Measurements from ENCODE around the gene MED12L. TPM values are rescaled to one million over a fixed set of nuclear protein-coding genes. Genes with fewer than 3 reads are reported as not detected.

The MED12L gene
- total RNA-seq, 1 experiment from 2014 or later: not detected

DNA sequence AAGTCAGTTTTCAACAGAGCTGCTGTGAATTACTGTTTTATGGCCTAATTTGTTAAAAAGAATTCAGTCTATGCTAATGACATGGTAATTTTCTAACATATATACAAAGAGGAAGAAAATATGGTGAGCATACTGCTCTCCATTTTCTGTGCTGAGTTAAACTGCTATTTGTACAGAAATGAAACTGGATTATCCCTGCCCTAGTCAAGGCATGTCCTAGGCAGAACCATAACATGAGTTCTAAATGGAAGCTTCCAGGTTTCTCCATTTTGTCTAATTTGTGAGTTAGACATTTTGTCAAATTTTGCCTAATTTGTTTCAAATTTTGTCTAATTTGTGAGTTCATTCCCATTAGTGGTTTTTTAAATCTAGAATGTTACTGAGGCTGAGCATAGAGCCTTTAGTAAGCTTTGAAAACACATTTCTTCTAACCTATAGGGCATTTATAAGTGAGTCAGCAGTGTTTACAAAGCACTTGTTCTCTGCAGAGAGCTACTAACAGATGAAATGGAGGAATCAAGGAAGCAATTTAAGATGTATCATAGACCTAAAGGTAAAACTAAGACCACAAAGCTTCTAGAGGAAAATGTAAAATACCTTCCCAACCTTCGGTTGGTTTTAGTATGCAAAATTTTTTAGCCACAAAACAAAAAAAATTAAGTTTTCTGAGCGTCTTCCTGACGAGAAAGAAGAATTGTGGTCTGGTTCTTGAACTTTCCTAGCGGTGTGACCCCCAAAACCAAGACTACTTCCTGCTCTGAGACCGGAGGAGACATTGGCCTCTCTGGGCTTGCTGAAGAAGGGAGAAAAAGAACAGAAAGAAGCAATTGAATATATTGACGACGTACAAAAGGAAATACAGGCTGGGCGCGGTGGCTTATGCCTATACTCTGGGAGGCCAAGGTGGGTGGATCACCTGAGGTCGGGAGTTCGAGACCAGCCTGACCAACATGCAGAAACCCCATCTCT lies 183.1 kb downstream of the MED12L start:
- in situ Hi-C loops (cut with HindIII; ENCODE audit: low sequenced_read_pairs): no loop called here
- DNase-seq (ENCODE audit: low spot score): no peak

DNA sequence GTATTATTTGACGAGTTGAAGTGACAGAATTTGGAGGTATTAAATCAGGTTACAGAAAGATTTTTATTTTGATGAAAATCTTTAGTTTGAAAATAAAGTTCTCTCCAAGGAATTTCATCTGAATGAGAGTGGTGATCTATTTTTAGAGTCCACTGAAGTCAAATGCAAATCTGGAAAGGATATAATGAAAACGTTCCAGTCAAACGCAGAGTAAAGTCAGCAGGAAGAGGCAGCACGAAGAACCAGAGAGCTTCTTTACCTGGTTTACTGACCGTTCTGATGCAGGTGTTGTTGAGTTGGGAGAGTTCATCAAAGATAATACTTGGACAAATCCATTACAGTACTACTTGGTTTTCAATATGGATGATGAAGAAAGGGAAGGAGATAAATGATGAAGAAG lies 184.2 kb downstream of the MED12L start:
- in situ Hi-C loops (cut with HindIII; ENCODE audit: low sequenced_read_pairs): no loop called here

DNA sequence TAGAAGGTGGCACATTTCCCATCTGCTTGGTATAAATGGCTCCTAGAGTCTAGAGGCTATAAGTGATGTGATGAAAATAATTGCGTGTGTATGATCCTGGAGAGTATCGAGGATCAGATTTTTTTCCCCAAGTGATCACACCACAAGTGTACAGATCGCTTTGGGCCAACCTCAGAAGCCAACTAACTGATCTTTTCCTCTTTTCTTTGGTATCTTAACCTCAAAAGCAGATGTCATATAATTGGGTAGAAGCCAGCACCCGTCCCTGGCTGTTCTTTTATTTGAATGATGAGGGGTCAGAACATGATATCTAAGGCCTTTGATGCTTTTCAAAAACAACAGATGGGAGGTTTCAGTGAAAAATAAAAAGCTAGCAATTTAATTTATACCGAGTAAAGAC lies 189.6 kb downstream of the MED12L start:
- in situ Hi-C loops (cut with HindIII; ENCODE audit: low sequenced_read_pairs): no loop called here
- no peak for DNase-seq (ENCODE audit: low spot score)

More for the DNA sequence above, 184.2 kb downstream of the MED12L start:
- DNase-seq (ENCODE audit: low spot score): no peak

DNA sequence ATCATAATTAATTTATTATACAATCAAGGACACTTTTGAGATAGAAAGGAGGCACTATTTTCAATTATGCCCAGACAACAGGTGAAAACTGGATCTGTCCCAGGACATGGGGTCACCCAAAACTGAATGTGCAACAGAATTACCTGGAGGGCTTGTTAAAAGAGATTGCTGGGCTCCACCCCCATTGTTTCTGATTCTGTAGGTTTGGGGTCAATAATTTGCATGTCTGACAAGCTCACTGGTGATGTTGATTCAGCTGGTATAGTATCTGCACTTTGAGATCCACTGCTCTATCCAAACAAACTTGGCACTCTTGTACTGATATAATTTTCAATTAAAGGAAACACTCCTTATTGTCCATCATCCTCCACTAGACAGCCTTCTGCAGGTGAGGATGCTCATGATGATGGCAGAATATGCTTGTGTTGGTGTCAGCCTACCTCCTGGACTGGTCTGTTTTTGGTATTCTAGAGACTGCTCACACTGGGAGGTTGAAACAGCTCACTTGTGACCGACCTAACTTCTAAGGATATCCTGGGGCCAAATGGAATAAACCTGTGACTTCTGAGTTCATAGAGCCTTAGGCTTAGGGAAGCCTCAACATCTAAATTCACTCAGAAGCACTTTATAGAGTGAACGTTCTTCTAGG lies 190.7 kb downstream of the MED12L start:
- in situ Hi-C loops (cut with HindIII; ENCODE audit: low sequenced_read_pairs): no loop called here

DNA sequence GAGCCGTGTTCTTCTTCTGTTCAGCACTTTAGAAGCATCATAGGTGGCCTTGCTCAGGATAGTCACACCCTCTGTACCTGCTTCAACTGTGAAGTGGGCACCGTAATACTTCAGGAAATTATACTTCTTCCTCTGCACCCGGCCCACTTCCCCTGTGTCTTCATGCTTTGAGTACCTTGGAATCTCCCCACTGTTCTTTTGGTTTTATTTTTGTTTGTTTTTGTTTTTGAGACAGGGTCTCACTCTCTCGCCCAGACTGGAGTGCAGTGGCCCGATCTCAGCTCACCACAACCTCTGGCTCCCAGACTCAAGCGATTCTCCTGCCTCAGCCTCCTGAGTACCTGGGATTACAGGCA lies 191.2 kb downstream of the MED12L start:
- no peak for DNase-seq (ENCODE audit: low spot score)
- in situ Hi-C loops (cut with HindIII; ENCODE audit: low sequenced_read_pairs): no loop called here

More for the DNA sequence above, 190.7 kb downstream of the MED12L start:
- no peak for DNase-seq (ENCODE audit: low spot score)

DNA sequence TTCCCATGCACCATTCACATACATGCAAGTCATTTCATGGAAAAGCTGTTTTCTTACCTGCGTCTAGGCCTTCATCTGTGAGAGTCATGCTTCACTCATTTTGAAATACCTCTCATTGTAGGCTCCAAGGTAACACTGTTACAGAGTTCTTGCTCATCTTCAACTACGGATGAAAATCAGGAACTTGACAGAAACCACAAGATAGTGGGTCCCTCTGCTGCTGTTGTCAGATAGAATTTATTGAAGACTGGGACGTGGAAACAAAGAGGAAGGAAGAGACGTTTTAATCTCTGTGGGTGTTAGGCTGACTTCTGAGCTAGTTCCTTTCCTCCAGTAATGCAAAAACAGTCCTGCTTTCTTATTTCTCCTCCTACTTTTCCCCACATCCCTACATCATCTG lies 192.8 kb downstream of the MED12L start, which contains the start of gene P2RY14:
P2RY14 (minus strand) TSS at position 313 of the 400 bp plus-strand sequence. CDS start 64,226 bp downstream, outside the sequence.
- in situ Hi-C loops (cut with HindIII; ENCODE audit: low sequenced_read_pairs): no loop called here
- no peak for DNase-seq (ENCODE audit: low spot score)

DNA sequence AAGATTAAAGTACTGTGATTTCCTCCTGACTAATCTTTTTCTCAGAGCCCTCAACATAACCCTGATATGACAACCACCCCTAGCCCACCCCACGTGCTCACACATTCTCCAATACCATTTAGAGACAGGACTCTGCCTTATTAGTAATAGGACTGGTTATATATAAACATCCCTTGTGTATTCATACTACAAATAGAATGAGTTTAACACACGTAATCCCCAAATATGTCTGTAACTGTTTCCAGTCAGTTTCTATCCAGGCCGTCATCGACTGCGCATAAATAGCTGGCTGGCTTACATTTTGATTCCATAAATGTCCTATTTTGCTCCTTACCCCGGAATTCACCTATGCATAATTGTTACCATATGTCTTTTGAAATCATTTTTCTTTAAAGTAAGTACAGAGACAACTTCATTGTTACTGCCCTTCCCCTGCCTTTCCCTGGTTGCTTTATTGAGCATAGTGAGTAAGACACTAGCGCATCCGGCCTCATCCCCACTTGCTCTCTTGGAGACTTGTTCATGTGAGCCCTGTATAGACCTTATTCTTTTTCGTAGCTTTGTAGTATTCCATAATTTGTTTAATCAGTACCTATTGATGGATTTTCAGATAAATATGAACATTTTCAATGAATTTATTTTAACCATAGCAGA lies 196.3 kb downstream of the MED12L start:
- no peak for DNase-seq (ENCODE audit: low spot score)
- in situ Hi-C loops (cut with HindIII; ENCODE audit: low sequenced_read_pairs): no loop called here

DNA sequence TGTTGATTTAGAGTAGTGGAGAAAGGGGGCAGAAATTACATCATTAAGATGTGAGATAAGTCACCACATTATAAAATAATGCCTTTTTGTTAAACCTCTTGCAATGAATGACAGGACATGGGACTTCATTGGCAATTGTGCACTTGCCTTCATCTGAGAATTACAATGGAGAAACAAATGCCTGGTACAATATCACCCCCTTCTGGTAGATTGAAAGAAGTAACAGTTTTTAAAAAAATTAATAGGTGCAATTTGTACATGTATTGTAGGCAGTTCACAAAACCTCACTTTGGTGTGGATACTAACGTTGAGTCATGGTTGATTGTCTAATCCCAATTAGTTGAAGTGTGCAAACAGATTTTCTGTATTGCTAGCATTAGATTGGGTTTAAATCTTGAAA lies 197.5 kb downstream of the MED12L start:
- in situ Hi-C loops (cut with HindIII; ENCODE audit: low sequenced_read_pairs): no loop called here
- DNase-seq (ENCODE audit: low spot score): peak; percentile 61

DNA sequence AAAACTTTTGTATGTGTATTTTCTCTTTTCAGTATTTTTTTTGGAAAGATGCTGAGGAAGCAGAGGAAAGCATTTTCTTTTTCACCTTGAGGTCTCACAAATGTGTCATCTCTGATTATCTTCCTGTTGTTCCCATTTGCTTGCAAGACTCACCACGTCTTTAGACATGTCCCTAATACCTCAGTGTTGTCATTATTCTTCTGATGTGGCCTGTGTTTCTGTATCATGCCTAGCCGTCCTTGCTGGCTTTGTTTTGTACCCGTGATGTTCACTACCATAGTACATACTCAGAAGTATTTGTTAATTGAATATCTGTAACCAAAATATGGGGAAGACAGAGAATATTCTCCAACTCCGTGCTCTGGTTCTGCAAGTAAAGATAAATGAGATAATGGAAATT lies 197.9 kb downstream of the MED12L start:
- DNase-seq (ENCODE audit: low spot score): no peak

DNA sequence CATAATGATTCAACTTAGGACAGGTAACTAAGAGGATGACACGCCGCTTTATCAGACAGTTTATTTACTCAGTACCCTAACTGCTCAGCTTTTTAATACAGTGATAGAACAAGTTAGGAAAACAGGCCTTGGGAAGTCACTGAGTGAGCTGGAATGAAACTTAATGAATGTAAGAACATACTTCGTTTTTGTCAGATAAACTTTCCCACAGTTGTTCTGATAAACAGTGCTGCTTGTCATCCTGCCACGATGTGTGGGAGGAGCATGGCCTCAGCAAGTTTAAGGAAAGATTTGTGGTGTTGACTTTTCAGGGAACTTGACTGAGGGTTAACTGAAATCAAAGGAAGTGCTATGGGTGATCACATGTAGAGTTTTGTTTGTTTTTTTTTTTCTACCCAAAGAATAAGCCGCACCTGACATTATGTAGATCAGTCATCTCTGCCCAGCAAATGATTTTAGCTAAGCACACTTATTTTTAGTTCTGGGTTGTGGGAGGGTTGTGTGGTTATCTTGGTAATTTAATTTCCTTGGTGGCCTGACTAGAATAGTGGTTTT lies 198.5 kb downstream of the MED12L start:
- in situ Hi-C loops (cut with HindIII; ENCODE audit: low sequenced_read_pairs): no loop called here
- DNase-seq (ENCODE audit: low spot score): no peak

More for the DNA sequence above, 197.9 kb downstream of the MED12L start:
- in situ Hi-C loops (cut with HindIII; ENCODE audit: low sequenced_read_pairs): no loop called here

DNA sequence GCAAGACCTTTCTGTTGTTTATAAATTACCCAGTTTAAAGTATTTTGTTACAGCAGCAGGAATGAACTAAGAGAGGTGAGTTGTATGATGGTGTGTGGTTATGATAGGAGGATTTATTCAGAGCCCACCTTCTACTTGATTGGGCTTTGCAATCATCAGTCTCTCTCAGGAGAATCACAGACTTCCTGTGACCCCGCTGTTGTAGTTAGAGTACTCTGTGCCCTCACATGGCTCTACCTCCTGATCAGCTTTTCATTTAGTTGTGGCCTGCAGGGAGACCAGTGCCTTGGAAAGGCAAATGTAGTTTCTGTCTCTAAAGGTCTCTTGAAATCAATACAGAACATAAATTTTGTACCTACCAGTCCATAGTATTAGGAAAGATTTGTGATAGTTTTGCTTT lies 200.5 kb downstream of the MED12L start:
- DNase-seq (ENCODE audit: low spot score): no peak
- in situ Hi-C loops (cut with HindIII; ENCODE audit: low sequenced_read_pairs): no loop called here

DNA sequence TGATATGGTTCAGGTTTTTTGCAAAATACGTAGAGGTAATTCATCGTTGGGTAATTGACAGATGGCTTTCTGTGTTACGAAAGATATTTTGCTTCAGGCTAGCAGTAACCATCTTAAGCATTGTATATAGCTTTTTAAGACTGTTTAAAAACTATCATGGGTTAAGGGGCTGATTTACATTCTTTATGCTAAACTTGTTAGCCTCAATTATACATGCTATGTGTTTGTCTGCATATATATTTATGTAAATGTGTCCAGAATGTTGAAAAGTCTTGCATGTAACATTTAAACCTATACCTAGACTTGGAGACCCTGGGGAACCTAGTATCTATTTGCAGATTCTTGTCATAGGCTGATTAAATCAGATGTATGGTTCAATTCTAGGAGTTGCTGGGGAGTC lies 204.0 kb downstream of the MED12L start:
- in situ Hi-C loops (cut with HindIII; ENCODE audit: low sequenced_read_pairs): no loop called here

DNA sequence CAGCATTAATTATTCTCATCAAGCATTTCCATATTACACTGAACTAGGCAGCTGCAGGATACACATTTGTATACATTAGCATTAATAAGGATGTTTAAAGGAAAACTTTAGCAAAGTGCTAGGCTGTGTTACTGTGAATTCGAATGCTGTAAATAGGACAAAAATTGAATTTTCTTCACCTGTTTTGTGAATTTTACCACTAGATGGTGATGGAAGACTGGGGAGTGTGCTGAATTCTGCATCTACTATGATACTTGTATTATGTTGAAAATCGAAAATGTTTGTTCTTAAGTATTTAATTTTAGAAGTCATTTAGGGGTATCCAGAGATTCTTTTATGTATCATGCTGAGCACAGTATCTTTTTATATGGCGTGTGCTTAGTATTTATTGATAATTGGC lies 205.2 kb downstream of the MED12L start:
- DNase-seq (ENCODE audit: low spot score): no peak
- in situ Hi-C loops (cut with HindIII; ENCODE audit: low sequenced_read_pairs): no loop called here

More for the DNA sequence above, 204.0 kb downstream of the MED12L start:
- DNase-seq (ENCODE audit: low spot score): no peak

DNA sequence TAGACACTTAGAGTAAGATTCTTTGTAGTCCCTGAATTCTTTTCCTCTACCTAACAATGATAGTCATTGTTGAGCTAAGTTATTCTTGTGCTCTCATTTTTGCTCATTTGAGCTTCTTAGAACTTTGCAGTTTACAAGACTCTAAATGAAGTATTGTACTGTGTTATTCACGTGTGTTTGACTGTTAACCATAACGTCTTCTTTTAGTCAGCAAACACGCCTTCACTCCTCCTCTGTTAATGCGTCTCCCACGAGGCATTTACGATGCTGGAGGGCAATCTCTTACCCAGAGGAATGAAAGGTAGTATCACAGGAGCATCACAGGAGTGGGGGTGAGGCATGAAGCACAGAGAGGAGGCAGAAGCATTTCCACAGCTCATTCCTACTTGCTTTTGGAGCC lies 207.7 kb downstream of the MED12L start:
- no peak for DNase-seq (ENCODE audit: low spot score)
- in situ Hi-C loops (cut with HindIII; ENCODE audit: low sequenced_read_pairs): no loop called here

DNA sequence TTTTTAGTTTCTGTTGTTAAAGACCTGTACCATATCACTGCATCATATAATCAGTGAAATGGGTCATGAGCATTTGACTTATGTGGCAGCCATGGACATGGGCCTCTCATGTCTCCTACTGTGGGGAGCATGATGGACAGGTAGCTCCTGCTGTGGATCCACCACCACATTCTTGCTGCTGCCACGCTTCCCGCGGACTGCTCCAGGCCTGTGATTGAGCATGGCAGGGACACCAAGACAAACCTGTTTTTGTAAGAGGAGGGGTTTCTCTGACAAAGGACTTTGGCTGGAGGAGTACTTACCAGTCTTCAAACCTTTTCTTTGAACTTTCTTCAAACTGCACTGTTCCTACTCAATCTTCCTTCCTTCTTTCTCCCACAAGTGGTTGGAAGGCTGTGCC lies 210.8 kb downstream of the MED12L start:
- in situ Hi-C loops (cut with HindIII; ENCODE audit: low sequenced_read_pairs): no loop called here
- no peak for DNase-seq (ENCODE audit: low spot score)

DNA sequence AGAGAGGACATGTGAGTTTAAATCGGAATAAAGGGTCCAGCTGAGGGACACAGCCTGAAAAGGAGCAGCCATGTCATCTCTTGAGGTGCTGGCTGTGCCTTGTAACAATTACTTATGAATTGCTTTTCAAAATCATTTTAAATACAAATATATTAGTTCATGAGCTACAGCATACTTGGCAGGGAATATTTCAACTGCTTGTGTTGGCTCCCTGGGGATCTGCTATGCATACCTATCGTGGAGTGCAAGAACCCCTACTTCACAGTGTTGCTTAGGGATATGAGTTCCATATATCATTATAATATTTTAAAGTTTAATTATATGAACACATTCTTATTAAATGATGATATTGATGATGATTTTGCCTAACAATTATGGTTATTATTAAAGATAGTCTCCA lies 212.0 kb downstream of the MED12L start:
- in situ Hi-C loops (cut with HindIII; ENCODE audit: low sequenced_read_pairs): no loop called here

DNA sequence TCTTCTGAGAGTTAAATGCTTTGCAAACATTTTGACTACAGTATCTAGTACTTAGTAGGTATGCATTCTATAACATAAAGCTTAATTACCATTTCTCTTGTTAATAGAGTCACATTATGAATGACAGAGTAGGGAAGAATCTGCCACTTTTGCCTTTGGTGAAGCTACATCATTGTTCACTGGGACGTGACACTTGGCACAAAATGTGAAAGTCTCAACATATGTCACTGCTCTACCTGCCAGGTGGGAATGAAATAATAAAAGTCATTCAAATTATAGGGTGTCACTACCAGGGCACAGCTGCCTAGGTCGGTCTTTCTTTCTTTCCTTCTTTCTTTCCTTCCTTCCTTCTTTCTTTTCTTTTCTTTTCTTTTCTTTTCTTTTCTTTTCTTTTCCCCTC lies 213.5 kb downstream of the MED12L start:
- DNase-seq (ENCODE audit: low spot score): peak; percentile 67
- in situ Hi-C loops (cut with HindIII; ENCODE audit: low sequenced_read_pairs): no loop called here

More for the DNA sequence above, 212.0 kb downstream of the MED12L start:
- DNase-seq (ENCODE audit: low spot score): no peak

DNA sequence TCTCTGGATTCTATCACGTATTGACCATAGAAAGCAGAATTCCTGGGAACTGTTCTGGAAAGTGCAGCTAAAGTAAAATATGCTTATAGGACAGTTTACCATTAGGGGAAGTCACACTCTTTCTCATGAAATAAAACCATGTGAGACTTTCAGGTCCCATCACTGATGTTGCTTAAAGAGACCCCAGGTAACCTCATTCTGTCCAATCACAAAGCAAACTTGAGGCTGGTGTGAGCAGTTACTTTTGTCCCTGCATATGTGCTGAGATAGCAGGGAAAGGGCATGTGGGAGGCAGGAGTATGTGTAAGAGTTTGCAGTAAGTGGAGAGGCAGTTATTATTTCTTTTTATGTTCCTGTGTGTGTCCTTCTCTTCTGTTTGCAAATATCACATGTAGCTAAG lies 215.1 kb downstream of the MED12L start:
- DNase-seq (ENCODE audit: low spot score): no peak
- in situ Hi-C loops (cut with HindIII; ENCODE audit: low sequenced_read_pairs): no loop called here

DNA sequence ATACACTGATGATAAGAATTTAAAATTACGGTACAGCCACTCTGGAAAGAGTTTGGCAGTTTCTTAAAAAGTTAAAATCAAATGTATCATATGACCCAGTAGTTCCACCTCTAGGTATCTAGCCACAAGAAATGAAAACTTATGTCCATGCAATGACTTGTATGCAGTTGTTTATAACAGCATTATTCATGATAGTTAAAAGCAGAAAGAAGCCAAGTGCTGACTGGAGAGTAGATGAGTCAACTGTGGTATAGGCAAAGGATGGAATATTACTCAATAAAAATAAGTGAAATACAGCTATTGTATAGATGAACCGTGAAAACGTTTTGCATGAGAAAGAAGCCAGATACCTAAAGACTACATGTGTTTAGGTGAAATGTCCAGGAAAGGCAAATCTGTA lies 216.3 kb downstream of the MED12L start:
- no peak for DNase-seq (ENCODE audit: low spot score)
- in situ Hi-C loops (cut with HindIII; ENCODE audit: low sequenced_read_pairs): no loop called here

DNA sequence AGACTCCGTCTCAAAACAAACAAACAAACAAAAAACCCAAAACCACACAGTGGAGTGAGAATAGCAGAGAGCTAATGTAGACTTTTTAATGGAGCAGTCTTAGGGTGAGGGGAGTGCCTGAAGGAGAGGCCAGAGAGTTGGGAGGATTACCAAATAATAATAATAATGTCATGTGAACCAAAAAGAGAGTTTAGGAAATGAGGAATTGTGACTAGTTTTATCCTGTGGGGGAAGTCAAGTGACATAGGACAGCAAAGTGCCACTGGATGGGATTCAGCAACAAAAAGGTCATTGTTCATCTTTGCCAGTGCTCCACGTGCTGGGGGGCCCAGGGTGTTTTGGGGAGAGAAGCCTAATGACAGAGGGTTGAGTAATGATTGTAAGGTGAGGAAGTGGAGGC lies 218.3 kb downstream of the MED12L start:
- in situ Hi-C loops (cut with HindIII; ENCODE audit: low sequenced_read_pairs): no loop called here
- no peak for DNase-seq (ENCODE audit: low spot score)
